OCI-LY1 (cell line): ENCODE data around the gene PDF.

ENCODE experiments used
- EZH2 ChIP-seq: fragments of 200-600 bp; sonication (generic), shearing (Covaris generic); IDR thresholded peaks from 2 replicates; pipeline ENCODE4 v1.8.0; 2017; ENCODE audit warnings: borderline replicate concordance, mixed run types, mild to moderate bottlenecking, antibody characterized with exemption, low read length, moderate library complexity, mixed read lengths
- TF ChIP-seq, protein P1 (sequence below): fragments of 200-600 bp; sonication (generic), shearing (Covaris generic); IDR thresholded peaks from 2 replicates; pipeline ENCODE4 v1.5.1; 2017; ENCODE audit warnings: mild to moderate bottlenecking, antibody characterized with exemption, low read length, moderate library complexity, mixed read lengths

DNA sequence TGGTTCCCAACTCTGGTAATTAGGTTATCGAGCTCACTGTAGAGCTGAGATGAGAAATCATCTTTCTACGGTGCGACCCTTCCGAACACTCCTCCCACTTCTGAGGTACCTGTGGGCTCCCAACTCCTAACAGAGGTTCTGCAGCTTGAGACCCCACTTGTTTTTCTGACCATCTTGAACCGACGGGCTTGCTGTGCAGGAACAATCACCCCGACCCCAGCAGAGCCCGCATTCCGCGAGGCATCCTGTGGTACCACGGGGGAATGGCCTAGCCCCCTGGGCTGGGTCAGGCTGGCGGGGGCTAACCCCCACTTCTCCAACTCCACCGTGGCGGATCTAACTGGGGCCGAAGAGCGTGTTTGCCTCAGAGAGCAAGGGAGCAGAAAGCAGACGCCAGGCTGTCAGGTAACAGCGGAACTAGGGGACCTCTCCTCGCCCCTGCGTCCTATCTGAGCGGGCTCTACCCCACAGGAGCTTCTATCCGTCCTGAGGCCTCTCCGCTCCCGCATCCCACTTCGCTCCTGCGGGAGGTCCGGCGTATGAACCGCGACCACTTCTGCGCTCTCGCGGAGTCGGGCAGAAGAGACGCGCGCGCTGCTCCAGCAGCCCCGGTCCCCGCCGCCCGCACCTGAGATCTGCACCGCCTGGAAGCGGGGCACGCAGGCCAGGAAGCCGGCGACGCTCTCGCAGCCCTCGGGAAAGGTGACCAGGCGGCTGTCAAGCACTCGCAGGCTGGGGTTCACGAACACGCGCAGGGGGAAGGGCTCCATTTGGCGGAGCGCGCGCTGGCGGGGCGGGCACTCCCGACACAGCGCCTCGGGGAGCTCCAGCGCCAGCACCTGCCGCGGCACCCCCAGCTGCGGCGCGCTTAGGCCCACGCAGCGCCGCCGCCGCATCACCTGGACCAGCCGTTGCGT lies 761 bp downstream of the PDF start:
- TF ChIP-seq, protein P1, sequence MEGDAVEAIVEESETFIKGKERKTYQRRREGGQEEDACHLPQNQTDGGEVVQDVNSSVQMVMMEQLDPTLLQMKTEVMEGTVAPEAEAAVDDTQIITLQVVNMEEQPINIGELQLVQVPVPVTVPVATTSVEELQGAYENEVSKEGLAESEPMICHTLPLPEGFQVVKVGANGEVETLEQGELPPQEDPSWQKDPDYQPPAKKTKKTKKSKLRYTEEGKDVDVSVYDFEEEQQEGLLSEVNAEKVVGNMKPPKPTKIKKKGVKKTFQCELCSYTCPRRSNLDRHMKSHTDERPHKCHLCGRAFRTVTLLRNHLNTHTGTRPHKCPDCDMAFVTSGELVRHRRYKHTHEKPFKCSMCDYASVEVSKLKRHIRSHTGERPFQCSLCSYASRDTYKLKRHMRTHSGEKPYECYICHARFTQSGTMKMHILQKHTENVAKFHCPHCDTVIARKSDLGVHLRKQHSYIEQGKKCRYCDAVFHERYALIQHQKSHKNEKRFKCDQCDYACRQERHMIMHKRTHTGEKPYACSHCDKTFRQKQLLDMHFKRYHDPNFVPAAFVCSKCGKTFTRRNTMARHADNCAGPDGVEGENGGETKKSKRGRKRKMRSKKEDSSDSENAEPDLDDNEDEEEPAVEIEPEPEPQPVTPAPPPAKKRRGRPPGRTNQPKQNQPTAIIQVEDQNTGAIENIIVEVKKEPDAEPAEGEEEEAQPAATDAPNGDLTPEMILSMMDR: no peak
- TF ChIP-seq EZH2: no peak
